Ecto neural progenitor cell (in vitro differentiated cells): Measurements from ENCODE around the gene KRTAP10-5.
"Not testable (repeated sequence)": the region's sequence is repeated elsewhere in the genome, so short reads cannot be mapped to it uniquely, and the experiment has no call there.

ENCODE experiments used
- DNase-seq: peaks from one replicate; pipeline ENCODE4 v3.0.0-alpha.2; 2018; ENCODE audit warnings: low spot score

Gene KRTAP10-5, protein sequence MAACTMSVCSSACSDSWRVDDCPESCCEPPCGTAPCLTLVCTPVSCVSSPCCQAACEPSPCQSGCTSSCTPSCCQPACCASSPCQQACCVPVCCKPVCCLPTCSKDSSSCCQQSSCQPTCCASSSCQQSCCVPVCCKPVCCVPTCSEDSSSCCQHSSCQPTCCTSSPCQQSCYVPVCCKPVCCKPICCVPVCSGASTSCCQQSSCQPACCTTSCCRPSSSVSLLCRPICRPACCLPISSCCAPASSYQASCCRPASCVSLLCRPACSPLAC

DNA sequence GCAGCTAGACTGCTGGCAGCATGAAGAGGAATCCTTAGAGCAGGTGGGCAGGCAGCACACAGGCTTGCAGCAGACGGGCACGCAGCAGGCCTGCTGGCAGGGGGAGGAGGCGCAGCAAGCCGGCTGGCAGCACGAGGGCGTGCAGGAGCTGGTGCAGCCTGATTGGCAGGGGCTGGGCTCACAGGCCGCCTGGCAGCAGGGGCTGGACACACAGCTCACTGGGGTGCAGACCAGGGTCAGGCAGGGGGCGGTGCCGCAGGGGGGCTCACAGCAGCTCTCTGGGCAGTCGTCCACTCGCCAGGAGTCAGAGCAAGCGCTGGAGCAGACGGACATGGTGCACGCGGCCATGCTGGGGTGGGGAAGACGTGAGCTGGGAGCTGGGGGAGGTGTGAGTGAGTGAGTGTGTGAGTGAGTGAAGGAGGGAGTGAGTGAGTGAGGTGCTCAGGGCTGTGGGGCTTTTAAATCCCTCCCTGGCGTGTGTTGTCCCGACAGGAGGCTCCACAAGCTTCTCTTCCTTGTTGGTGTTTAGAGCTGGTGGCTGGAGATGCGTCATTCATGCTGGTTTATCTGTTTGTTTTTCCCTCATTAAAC lies at the start of gene KRTAP10-5:
KRTAP10-5 (minus strand) TSS at position 374 of the 591 bp plus-strand sequence; CDS start at position 348, 26 bp downstream.
- DNase-seq: peak; percentile 48

DNA sequence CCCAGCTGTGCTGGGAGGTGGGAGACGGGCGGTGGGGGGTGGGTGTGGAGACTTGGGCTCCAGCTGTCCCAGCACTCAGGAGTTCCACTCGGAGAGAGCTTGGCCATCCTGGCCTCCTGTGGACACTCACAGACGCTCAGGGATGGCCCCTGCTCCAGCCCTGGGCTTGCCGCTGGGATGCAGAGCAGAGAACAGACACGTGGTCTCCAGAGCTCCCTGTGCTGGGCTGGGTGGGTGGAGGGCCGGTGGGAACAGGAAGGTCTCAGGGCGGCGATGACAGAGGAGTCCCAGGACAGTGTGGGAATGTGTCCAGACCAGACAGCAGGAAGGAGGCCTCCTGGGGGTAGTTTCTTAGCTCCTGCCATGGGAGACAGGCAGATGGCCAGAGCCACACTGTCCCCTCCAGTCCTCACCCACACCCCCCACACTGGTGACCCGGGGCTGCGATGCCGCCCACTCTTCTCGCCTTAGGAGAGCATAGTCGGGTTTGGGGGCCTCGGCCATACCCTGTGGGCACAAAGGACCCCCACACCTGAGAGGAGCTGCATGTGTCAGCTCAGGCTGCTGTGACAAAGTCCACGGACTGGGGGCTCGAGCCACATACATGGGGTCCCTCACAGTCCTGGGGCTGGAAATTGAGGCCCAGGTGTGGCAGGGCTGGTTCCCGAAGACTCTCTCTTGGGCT lies 48.4 kb upstream of the KRTAP10-5 start:
- peak; percentile 36 for DNase-seq

DNA sequence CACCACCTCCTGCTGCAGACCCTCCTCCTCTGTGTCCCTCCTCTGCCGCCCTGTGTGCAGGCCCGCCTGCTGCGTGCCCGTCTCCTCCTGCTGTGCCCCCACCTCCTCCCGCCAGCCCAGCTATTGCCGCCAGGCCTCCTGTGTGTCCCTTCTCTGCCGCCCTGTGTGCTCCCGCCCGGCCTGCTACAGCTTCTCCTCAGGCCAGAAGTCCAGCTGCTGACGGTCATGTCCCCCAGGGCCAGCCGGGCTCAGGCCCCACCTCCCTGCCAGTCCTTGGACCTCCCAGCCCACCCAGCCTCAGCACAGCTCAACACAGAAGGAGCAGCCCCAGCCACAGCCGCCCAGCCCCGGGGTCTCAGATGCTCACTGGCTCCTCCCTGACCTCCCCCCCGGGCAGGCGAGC lies 47.4 kb upstream of the KRTAP10-5 start:
- DNase-seq: peak; percentile 48

DNA sequence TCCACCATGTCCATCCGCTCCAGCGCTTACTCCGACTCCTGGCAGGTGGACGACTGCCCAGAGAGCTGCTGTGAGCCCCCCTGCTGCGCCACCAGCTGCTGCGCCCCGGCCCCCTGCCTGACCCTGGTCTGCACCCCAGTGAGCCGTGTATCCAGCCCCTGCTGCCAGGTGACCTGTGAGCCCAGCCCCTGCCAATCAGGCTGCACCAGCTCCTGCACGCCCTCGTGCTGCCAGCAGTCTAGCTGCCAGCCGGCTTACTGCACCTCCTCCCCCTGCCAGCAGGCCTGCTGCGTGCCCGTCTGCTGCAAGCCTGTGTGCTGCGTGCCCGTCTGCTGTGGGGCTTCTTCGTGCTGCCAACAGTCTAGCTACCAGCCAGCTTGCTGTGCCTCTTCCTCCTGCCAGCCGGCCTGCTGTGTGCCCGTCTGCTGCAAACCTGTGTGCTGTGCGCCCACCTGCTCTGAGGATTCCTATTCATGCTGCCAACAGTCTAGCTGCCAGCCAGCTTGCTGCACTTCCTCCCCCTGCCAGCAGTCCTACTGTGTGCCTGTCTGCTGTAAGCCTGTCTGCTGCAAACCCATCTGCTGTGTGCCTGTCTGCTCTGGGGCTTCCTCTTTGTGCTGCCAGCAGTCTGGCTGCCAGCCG lies 46.9 kb upstream of the KRTAP10-5 start:
- DNase-seq: not testable (repeated sequence)

DNA sequence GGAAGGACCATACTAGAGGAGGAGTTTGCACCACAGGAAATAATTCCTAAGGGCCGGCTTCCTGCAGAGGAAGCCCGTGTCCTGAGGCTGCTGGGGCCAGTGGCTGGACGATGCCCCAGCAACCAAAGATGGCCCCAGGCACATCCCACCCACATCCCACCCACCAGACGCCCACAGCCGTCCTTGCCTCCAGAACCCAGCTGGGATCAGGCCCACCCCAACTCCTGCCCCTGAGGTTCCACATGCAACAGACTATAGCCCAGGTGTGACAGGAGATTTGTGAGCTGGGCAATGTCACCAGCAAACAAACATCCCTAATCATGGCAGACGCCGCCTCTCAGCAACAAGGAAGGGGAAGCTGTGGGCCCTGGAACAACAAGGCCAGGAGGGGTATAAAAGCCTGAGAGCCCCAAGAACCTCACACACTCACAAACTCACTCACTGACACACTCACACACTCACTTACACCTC lies 46.3 kb upstream of the KRTAP10-5 start, which contains the start of gene KRTAP10-9:
KRTAP10-9 (plus strand) TSS at position 421 of the 471 bp plus-strand sequence. CDS start 79 bp downstream, outside the sequence.
- no peak for DNase-seq

DNA sequence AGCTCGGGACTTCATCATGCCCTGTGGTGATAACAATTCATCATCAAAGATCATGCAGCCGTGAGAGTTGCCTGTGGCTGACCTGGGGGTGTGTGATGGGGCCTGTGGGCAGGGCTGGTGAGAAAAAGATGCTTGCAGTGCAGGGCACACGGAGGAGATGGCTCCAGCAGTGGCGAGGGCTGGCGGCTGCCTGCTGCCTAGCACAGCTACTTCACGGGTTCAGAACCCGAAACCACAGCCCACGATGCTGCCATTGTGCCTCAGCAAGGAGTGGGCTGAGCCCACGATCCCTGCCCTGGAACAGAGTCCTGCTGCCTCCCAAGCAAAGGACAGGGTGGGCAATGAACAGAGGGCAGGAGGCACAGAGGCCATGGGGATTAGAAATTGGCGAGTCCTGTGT lies 45.9 kb upstream of the KRTAP10-5 start:
- no peak for DNase-seq

DNA sequence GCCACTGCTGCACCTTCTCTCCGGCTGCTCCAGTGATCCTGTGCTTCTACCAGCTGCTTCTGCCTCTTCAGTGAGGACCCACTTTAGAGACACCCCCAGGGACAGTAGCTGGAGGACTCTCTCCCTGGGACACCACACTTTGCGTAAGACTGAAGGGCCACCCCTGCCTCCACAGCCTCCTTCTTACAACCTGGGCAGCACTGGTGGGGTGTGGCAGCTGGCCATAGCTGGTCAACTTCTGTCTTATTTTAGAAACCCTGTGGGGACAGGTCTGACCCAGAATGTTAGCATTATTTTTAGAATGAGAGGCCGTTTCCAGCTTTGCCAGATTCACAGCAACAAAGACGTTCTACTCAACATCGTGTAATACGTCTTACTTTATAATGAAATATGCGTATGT lies 45.4 kb upstream of the KRTAP10-5 start:
- DNase-seq: no peak

DNA sequence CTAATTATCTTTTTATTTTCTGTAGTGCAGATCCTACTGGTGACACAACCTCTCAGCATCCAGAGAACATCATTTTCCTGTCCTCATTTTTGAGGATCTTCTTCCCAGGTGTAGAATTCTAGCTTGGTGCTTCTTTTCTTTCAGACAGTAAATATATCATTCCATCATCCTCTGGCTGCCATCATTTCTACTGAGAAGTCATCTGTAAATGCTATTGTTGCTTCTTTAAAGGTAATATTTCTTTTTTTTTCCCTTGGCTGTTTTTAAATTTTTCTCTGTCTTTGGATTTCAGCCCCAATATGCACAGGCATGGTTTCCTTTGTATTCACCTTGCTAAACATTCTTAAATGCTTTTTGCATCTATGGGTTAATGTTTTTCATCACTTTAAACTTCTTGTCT lies 43.2 kb upstream of the KRTAP10-5 start:
- no peak for DNase-seq

DNA sequence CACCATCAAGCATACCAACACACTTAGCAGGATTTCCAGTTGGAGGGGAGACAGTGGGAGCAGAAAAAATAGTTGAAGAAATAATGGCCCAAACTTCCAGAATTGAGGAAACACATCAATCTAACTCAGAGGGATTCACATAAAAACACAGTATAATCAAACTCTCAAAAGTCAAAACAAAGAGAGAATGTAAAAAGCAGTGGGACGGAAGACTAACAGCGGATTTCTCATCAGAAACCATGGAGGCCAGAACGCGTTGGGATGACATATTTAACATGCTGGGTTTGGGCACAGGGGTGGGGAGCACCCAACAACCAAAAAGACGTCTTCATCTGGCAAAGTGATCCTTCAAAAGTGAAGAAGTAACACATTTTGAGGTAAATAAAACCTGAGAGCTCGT lies 39.5 kb upstream of the KRTAP10-5 start:
- no peak for DNase-seq

DNA sequence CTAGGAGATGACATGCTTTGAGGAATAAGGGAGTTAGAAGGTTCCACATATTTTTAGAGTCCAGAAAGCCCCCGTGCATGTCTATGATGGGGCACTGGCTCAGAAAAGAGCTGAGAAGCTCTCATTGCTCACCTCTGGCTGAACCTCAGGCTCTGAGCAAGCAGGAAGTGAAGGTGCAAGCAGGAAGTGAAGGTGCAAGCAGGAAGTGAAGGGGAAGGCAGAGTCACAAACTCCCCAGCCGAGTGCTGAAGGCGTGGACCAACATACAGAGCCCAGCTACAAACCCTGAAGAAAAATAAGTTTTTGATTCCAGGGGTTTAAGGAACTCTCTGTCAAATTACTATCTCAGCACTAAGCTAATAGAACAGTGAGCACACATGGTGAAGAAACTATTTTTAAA lies 38.5 kb upstream of the KRTAP10-5 start:
- no peak for DNase-seq

DNA sequence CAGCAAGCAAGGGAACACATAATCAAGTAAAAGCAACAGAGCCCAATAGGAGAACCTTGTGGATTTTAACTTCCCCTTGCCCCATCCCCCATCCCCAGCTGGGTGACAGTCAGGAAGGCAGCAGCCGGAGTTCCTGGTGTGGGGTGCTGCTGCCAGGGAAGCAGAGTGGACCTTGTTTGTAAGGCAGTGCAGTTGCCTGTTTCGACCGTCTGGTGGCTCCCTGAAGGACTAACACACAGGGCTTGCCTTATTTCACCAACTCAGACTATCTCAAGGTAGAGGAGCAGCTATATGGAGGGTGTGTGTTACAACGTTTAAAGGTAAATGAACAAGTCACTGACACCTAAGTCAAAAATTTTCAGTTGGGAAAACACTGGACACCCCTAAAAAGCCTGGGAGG lies 38.1 kb upstream of the KRTAP10-5 start:
- DNase-seq: no peak

DNA sequence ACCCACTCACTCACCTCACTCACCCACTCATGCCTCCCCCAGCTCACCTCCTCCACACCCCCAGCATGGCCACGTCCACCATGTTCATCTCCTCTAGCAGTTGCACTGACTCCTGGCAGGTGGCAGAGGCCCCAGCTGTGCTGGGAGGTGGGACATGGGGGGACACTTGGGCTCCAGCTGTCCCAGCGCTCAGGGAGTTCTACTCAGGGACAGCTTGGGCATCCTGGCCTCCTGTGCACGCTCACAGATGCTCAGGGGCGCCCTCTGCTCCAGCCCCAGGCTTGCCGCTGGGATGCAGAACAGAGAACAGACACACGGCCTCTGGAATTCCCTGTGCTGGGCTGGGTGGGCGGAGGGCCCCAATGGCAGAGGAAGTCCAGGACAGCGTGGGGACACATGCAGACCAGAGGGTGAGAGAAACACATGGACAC lies 36.7 kb upstream of the KRTAP10-5 start:
- DNase-seq: peak; percentile 50

DNA sequence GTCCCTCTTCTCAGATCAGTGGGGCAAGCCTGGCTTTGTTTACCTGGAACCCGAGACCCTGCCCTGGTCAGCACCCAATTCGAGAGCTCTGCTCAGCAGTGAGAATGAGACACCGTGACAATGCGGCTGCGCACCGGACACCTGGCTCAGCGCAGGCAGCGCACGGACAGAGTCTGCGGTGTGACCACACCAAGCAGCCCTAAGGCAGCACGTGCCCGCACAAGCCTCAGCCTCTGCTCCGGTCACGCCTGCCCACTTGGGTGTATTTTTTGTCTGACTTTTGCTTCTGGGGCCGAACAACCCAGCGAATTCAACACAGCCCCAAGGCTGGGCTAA lies 36.2 kb upstream of the KRTAP10-5 start:
- no peak for DNase-seq

DNA sequence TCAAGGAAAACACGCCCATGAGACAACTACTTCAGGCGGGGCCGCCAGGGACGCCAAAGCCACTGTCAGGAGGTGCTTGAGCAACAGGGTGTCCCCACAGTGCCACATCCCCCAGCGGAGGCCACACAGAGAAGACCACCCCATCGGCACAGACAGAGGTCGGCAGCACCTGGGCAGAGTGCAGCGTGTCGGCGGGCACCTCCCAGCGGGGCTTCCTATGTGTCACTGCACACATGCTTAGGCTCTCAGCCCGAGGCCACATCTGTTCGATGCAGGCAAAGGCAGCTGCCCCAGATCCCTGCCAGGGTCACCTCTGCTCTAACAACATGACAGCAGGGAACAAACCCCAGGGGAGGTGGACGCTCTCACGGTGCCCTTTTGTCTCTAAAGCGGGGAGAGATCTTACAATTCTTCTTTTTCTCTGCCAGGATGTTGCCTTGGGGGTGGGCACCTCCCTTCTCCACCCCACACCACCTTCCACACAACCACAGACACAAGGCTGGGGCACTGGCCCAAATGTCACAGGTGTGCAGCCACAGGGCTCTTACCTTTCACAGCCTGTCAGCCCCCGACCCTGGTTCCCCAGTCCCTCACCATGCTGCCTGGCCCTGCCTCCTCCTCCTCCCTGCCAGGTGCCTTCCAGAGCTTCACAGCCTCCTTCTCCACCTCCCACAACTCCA lies 35.6 kb upstream of the KRTAP10-5 start:
- no peak for DNase-seq

DNA sequence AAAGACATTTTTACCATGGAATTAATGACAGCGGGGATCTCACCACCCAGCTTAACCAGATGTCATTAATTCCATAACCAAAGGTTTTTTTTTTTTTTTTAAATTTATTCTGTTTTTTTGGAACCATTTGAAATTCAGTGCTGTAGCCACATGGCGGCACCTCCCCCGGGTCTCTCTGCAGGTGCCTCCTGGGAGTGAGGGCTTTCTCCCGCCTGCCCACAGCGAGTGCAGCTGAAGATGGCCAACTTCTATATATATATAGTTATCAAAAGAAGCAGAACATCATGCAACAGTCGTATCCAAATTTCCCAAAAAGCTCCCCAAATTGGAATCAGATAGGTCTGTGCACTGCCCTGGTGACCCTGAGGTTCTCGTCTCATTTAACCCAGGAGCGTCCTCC lies 35.1 kb upstream of the KRTAP10-5 start:
- no peak for DNase-seq

DNA sequence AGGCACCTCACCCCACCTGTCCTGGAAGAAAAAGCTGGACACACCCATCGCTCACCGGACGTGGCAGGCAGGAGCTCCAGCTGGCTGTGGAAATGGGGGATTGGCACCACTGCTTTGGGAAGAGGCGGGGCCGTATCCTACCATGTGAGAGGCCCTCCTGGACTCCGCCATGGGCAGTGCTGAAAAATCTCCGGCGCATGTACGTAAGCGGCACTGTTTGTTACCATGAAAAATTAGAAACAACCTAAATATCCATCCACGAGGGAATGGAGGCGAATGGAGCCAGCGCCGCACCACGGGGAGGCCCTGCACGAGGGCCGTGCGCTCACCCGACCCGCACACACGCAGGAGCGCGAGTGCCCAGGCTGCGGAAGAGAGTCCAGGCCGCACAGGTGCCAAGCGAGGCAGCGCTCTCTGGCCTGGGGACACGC lies 34.6 kb upstream of the KRTAP10-5 start:
- DNase-seq: no peak

DNA sequence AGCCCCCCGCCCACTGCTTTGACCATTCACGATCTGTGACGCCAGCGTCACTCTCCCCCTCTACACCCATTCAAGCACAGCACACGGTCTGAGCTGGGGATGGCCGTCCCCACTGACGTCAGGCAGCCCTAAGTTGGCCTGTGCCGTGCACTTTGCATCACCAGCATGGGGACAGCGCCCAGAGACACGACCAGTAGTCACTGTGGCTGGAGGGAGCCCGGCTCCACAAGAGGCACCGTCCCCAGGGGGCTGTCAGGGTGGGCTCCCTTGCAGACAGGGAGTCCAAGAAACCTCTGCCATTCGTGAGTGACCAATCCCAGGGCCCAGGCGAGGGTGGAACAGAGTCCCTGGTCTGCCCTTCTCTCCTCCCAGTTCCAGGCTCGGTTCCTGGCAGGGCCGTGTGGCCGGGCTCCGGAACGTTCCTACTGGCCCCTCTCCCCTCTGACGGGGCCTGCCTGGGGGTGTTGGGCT lies 33.8 kb upstream of the KRTAP10-5 start:
- no peak for DNase-seq

DNA sequence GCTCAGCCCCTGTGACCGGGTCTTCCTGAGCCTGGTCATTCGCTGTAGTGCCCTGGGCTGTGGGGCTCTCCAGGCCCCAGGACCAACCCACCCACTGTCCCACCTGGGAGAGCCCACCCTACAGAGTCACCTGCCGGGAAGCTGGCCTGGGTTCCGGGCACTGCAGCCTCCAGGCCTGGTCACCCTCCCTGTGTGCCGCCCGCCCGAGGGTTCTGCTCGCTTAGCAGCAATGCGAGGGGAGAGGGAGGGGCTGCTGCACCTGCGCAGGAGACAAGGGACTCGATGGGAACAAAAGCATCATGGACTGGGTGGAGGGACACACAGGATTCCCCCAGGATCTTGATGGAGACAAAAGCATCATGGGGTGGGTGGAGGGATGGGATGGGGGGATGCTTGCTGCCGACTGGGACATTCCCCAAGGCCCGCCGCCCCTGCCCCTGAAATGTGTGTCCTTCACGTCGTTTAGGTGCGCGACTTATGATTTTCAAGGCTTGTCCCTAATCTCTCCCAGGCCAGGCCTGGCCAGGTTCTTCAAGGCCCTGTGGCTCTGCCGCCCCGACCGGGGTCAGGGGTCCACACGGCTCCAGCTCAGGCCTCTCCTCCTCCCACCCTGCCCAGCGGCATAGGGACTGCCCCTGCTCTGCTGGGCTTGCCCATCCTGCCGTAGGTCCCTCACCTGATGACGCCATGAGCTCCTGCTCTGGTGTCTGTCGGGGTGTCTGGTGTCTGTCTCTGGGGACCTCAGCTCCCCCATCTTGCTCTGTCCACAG lies 33.2 kb upstream of the KRTAP10-5 start:
- DNase-seq: no peak

DNA sequence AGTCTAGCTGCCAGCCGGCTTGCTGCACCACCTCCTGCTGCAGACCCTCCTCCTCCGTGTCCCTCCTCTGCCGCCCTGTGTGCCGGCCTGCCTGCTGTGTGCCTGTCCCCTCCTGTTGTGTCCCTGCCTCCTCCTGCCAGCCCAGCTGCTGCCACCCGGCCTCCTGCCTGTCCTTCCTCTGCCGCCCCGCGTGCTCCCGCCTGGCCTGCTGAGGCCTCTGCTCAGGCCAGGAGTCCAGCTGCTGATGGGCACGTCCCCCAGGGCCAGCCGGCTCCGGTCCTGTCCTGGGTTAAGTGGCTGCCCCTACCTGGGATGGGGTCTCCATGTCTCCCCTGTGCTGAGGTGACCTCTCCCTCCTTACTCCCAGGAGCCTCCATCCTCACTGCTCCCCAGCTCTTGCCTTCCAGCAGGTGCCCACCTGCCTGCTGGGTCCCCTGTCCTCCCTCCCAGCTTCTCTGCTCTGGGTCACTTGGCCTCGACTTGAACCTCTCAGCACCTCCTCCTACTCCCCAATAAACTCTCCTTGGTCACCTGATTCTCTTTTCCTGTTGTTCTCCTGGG lies 32.3 kb upstream of the KRTAP10-5 start:
- DNase-seq: no peak

DNA sequence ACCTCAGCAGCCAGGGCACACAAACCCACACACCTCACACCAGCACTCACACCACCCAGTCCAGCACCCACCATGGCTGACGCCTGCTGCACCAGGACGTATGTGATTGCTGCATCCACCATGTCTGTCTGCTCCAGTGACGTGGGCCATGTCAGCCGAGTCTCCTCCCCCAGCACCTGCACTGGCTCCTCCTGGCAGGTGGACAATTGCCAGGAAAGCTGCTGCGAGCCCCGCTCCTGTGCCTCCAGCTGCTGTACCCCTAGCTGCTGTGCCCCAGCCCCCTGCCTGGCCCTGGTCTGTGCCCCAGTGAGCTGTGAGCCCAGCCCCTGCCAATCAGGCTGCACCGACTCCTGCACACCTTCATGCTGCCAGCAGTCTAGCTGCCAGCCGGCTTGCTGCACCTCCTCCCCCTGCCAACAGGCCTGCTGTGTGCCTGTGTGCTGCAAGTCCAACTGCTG lies 31.7 kb upstream of the KRTAP10-5 start, which contains the start of gene KRTAP10-8:
KRTAP10-8 (plus strand) TSS at position 51 of the 458 bp plus-strand sequence; CDS start at position 73, 22 bp downstream.
- DNase-seq: no peak

DNA sequence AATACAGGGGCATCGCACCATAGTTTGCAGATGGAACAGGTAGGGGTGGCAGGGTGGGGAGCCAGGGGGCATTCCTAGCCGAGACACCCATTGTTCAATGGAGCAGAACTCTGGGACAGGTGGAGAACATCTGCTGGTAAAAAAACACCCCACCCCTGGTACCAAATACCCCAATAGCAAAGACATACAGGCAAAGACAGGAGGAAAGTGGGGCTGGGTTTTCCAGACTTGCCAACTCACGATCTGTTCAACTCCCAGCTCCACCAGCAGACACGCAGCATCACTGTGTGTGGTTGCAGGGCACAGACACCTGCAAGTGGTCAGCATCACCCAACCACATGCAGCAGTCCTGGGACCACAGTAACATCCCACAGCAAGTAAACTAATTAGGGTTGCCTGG lies 31.1 kb upstream of the KRTAP10-5 start:
- DNase-seq: no peak
